NCI-H748 (cell line): Measurements from ENCODE around the gene ZIC5.

ENCODE experiments used
- DNase-seq: peaks from one replicate; lab custom pipeline; 2025; ENCODE audit not compliant: unreplicated experiment; lab: John Stamatoyannopoulos, UW

ZIC5 gene

DNA sequence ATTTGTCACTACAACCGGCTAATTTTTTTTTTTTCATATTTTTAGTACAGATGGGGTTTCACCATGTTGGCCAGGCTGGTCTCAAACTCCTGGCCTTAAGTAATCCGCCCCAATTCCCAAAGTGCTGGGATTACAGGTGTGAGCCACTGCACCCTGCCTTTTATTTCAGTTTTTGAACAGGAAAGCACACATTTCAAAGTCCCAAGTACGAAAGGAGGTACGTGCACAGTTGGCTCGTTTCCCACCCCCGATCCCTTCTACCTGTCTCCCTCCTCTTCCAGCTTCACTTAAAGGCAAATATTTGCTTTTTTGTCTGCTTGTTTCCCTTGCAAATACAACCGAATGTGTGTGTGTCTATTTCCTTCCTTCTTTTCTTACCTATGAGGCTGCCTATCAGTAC lies 30.5 kb downstream of the ZIC5 start:
- peak; percentile 70 for DNase-seq

- DNase-seq, result no peak
Observed at GRCh38 chr13:99938635-99939034, 32.9 kb downstream of the ZIC5 start.

GRCh38 chr13:99935772-99936171 lies 35.8 kb downstream of the ZIC5 start:
- no peak for DNase-seq

GRCh38 chr13:99932912-99933311 lies 38.7 kb downstream of the ZIC5 start:
- no peak for DNase-seq

DNA sequence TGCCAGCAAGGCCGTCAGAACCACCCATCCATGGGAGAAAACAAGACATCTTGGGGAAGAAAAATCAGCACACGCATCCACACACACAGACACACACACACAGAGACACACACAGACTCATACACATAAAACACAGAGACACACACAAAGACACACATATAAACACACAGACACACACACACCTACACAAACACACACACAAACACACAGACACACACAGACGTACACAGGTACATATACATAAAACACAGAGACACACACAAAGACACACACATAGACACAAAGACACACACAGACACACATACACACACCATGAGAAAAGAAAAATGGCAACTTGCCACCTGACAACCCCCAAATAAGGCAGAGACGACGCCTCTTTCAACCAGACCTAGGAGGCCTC lies 40.6 kb downstream of the ZIC5 start:
- no peak for DNase-seq

DNA sequence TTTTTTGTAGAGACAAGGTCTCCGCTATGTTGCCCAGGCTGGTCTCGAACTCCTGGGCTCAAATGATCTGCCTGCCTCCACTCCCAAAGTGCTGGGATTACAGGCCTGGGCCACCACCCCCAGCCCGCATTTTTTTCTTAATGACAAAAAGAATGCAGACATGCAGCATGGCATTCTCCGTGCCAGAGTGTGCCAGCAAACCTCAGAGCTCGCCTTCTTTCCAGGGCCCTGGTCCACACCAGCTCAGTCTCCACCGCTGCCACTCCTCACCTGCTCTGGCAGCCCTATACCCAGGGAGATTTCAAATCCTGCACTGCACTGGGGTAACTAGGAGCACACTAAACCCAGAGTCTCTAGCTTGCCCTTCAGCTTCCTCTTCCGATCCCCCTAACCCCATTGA lies 41.7 kb downstream of the ZIC5 start:
- no peak for DNase-seq

DNA sequence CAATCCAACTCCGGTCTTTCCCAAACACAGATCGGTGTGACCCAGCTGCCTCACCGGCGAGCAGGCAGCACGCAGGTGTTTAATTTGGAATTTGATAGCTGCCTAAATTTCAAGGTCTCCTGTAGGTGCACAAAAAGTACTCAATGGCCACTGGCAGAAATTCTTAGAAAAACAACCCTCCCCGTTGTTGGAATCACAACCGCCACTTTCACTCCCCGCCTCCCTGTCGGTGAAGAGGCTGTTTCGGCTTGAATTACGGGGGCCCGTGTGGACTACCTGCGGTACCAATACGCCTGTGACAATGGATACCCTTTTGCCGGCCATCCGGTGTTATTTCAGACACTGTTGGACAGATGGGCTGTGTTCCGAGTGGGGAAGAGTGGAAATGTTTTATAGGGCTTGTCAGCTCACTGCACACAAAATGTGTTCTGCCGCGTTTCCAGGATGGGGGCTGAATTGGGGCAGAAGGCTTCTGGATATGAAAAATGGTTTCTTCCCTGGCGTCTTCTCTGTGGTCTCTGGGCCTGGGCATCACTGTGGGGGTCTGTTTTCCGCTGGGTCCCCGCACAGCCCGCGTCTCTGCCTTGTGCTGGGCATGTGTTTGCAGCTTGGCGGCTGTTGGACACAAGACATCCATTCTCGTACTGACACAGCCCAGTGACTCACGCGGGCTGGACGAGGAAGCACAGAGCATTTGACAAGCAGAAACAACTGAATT lies 45.4 kb downstream of the ZIC5 start:
- peak; percentile 91 for DNase-seq

- no peak for DNase-seq
Observed at GRCh38 chr13:99923877-99924582, 47.5 kb downstream of the ZIC5 start.

GRCh38 chr13:99922631-99923404 lies 48.7 kb downstream of the ZIC5 start:
- peak; percentile 85 for DNase-seq

DNA sequence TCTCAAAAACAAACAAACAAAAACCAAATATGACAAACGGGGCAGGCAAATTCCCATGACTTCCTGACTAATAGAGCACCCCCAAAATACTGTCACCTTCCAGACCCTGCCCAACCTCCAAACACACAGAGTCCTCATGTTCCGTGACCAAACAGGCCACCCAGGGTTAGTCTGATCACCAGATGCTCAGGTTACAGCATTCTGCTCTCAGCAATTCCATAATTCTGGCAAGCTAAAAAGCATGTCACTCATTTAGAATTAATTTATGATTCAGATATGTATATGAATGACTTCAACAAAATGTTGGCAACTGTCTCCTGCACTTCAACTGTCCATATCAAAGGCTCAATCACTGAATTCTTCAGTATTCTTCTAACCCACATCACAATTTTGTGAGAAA lies 52.4 kb downstream of the ZIC5 start:
- DNase-seq, result no peak

- peak; percentile 83 for DNase-seq
Observed at GRCh38 chr13:99916366-99917103, 55.0 kb downstream of the ZIC5 start.

DNA sequence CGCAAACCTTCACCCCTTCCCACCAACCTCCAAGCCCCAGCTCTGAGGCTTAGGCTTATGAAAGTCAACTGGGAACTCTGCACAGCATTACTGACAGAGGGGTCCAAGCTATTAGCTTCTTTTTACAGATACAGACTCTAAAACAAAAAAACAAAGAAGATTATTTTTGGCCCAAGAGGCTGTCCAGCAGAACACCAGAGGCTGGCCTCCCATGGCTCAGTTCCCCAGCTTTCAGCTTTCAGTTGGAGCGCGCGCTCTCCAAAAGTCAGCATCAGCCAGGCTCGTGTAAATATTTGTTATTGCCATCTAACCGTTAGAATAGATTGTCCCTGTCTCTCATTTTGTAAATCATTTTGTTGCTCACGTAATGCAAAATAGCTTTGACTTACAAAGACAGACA lies 58.4 kb downstream of the ZIC5 start:
- peak; percentile 75 for DNase-seq
